SIG-M5 treated with dmso at 0.1 percent for 504 hours (cell line): ENCODE results near the gene TMX4.
"Not testable (repeated sequence)": the region's sequence is repeated elsewhere in the genome, so short reads cannot be mapped to it uniquely, and the experiment has no call there.

Experiments
- DNase-seq: peaks from one replicate; lab custom pipeline; 2025; ENCODE audit not compliant: unreplicated experiment; lab: John Stamatoyannopoulos, UW

The TMX4 gene, protein sequence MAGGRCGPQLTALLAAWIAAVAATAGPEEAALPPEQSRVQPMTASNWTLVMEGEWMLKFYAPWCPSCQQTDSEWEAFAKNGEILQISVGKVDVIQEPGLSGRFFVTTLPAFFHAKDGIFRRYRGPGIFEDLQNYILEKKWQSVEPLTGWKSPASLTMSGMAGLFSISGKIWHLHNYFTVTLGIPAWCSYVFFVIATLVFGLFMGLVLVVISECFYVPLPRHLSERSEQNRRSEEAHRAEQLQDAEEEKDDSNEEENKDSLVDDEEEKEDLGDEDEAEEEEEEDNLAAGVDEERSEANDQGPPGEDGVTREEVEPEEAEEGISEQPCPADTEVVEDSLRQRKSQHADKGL

GRCh38 chr20:8019246-8019997, at the start of gene TMX4:
TSS of gene TMX4 (minus strand) at chr20:8019761. CDS start at chr20:8019613, 148 bp downstream.
- peak; percentile 95 for DNase-seq

GRCh38 chr20:8067082-8067481, 47.5 kb upstream of the TMX4 start:
- peak; percentile 10 for DNase-seq

DNA sequence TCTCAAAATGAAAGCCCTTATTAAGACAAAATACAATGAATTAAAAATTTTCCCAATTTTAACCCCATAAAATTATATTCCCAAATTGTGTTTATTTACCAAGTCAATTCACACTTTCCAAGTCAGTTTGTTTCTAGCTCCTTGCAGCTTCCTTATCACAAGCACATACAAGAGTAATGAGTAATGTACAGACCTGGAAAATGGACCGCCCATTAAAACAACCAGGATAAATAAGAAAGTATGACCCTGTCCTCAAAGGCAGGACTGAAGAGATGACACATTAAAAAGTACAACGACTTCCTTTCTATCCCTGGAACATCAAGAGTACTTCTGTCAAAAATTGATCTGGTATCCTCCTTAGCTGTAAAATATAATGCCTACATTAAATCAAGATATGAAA, 47.1 kb upstream of the TMX4 start:
- DNase-seq, result no peak

- DNase-seq, result no peak
Observed at GRCh38 chr20:8065691-8066090, 46.1 kb upstream of the TMX4 start.

GRCh38 chr20:8062756-8063155, 43.2 kb upstream of the TMX4 start:
- no peak for DNase-seq

DNA sequence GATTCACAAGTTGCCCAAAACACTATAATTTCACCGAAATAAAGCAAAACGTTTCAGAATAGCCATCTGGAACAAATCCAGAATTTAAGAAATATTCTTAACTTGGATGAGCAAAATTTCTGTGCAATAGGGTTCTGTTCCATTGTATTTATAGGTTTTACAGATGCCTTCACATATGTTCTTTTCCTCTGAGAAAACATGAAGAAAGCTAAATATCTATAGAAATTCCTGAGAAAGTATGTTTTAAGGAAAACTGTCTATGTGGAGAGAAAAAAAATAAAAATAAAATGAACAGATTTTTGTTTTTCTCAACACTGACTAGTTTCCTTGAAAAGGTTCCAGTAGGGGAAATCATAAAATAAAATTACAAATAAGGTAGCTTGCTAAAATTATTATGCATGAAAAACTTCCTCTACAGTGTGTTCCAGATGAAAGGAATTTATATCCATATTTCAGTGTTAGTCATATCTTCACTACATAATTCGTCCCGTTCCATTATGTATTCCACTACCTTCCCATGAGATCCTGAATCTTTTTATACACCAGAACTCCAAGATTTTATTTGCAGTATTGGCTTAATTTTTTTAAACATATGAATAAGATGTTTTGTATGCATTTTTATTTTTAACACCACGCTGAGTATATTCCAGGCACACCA, 42.4 kb upstream of the TMX4 start:
- no peak for DNase-seq

GRCh38 chr20:8060977-8061376, 41.4 kb upstream of the TMX4 start:
- no peak for DNase-seq

DNA sequence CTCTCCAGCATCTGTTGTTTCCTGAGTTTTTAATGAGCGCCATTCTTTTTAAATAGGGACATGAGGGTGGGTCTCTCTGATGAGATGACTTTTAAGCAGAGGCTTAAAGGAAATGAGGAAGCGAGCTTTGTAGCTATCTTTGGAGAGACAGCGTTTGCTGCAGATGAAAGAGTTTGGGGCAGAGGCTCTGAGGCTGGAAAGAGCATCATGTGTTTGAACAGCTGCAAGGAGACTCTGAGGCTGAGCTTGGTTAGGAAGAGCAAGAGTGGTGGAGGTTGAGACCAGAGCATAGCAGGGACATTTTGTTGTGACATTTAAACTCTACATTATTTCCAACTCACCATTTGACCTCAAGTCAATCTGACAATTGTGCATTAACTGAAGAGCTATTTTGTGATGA, 38.3 kb upstream of the TMX4 start:
- DNase-seq, result peak; percentile 32

GRCh38 chr20:8055096-8055495, 35.5 kb upstream of the TMX4 start:
- no peak for DNase-seq

- DNase-seq, result no peak
Observed at GRCh38 chr20:8050157-8050837, 30.7 kb upstream of the TMX4 start.

DNA sequence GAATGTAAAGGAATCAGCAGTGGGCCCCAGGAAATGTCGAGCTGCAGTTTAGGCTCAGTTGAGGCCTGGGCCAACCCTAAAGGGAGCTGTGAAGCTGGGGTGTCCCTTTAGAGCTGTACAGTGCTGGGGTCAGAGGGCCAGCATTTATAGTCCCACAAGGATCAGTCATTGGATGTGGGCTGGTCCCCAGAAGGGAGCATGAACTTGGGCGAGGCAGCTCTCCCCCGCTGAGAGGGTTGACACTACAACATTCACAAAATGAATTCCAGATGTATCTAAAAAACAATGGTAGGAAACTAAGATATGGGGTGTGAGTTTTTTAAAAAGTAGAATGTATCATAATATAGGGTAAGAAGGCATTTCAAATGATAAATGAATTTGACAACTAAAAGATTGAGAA, 29.7 kb upstream of the TMX4 start:
- no peak for DNase-seq

- no peak for DNase-seq
Observed at GRCh38 chr20:8045946-8046345, 26.4 kb upstream of the TMX4 start.

- DNase-seq, result peak; percentile 59
Observed at GRCh38 chr20:8043687-8044282, 24.2 kb upstream of the TMX4 start.

DNA sequence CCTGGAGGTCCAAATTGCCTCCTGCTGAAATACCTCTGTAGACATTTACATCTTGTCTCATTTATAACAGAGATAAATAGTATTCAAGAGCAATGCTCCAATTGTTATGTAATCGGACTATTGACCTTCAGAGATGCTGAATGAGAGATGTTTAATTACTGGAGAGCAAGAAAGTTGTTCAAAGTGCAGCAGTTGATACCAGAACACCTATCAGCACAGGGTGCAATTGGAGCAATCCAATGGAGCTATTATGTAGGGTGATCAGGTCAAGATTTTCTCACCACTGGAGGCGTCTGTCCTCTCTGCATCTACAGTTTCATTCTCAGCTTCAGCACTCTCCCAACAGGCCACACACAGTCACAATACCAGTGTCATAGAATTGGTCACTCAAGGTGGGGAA, 19.5 kb upstream of the TMX4 start:
- DNase-seq, result no peak

GRCh38 chr20:8036771-8037170, 17.2 kb upstream of the TMX4 start:
- DNase-seq, result no peak

DNA sequence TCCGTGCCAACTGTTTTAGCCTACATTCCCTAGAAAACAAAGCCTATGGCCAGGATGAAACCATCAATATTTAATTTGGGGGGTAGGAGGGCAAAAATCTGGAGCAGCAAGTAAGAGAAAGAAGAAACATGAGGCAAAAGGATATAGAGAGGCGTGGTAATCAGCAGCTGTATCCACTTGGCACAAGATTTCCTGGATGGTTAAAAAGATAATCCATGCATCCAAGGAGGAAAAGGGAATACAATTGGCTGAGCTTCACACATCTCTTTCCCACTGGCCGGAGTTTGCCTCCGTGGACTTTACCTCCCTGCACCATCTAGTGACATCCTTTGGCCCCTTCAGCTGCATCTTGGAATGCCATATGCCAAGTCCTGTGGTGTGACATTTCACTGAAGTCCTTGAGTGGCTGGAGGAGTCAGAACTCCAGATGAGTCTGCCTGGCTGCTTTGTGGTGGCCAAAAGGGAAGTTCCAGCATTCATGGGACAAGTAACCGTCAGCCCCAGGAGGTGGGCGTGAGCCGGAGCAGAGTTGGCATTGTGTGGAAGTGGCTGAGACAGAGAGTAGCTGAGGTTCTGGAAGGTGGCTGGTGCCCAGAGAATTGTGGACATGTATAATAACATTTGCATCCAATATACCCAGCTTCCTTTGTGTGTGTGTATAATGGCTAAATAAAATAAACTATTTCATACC, 13.7 kb upstream of the TMX4 start:
- no peak for DNase-seq

DNA sequence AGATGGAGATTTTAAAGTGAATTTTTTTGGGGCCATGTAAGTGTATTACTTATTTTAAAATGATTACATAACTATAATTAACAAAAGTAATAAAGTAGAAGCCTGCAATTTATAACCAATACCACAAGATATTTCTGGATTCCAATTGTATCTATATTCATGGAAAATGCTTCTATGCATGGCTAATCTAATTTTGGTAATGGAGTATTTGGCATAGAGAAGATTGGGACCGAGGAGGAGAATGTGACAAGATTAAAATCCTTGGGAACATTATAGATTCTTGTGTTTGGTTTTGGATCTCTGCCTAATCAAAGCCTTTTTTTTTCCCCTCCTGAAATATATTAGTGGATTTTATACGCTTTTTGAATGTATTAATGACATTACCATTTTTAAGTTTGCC, 12.9 kb upstream of the TMX4 start:
- no peak for DNase-seq

- DNase-seq, result not testable (repeated sequence)
Observed at GRCh38 chr20:8031539-8031938, 12.0 kb upstream of the TMX4 start.

- no peak for DNase-seq
Observed at GRCh38 chr20:8021541-8022269, 2.1 kb upstream of the TMX4 start.
